Activated CD4-positive, CD25-positive, alpha-beta regulatory T cell (primary cell): ENCODE results near the gene KIF6.
"Not testable (repeated sequence)": the region's sequence is repeated elsewhere in the genome, so short reads cannot be mapped to it uniquely, and the experiment has no call there.

Experiments
- DNase-seq, 4 experiments: peaks; one replicate each; lab custom pipeline; 2025; lab: John Stamatoyannopoulos, UW

Gene KIF6

DNA sequence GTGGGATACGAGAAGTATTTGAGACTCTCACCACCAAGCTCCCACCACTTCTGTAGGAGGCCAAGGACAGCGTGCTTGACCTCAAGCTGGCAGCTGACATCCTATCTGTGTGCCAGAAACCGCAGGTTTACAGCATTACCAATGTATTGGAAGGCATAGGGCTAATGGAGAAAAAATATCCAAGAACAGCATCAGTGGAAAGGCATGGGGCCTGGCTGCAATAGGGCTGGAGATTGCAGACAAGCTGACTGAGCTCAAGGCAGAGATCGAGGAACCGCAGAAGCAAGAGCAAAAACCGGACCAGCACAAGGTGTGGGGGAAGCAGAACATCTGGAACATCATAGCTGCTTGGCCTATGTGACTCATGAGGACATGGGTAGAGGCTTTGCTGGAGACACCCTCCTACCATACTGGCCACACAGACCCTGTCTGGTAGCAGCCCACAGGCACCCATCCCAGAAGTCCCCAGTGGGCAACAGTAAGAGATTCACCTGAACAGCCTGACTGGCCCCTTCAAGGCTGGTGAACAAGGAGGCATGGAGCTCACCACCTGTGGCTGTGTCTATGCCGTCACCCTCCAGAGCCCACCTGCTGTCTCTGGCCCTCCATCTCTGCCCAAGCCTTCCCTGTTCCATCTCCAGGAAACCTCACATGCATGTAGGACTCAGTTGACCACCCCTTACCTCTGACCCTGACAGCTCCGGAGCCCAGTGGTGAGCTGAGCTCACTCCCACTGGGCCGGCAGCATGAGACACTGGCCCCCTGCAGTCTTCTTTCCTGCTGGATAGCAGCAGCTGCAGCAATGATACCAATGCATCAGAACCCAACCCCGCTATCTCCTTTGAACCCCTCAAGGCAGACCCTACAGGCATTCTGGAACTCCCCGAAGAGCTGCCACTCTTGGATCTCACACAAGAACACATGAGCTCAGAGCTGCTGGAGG lies 171.1 kb downstream of the KIF6 start:
- no peak for DNase-seq

GRCh38 chr6:39553029-39553428 lies 172.2 kb downstream of the KIF6 start:
- DNase-seq, result no peak

DNA sequence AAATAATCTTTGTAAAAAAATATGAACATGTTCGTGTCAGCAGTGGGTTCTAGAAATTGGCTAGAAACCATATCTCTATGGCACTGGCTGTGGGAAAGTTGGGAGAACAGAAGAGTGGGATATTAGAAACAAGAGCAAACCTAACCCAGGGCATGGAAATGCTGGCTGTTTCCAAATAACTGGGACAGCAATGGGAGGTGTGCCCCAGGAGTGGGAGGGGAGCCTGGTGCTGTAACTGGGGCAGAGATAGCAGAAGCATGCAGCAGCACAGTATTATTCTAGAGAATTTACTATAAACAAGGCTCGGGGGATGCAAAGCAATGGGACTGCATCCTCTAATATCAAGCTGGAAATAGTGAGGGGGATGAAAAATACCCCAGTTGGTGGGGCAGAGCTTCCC lies 175.0 kb downstream of the KIF6 start:
- no peak for DNase-seq

DNA sequence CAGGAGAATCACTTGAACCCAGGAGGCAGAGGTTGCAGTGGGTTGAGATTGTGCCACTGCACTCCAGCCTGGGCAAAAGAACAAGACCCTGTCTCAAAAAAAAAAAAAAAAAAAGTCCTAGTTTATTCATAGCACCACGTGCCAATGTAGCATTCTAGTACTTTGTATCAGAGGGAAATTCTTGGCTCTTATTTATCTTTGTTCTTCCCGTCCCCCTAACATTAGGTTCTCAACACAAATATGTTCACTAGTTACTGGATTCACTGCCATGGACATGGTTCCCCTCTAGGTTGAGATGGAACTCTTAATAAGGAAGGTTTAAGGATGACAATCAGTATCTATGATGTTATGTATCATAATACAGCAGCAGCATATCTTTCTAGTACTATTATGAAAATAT lies 178.5 kb downstream of the KIF6 start:
- no peak for DNase-seq

- DNase-seq, result no peak
Observed at GRCh38 chr6:39543950-39544349, 181.3 kb downstream of the KIF6 start.

DNA sequence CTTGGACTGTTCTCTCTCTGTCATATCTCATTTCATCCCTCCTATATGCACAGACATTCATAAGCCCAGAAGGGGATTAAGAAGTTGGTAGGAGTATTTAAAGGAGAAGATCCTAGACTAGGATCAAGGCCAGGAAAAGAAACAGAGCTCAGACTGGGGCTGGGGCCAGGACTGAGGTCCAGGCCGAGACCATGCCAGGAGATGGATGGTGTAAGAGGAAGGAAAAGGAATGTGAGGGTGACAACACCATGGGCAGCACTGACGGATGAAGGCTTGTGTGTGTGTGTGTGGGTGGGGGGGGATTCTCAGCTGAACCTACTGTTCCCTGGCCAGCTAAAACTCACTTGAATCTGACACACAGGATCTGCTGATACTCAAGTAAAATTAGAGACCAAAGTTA lies 182.1 kb downstream of the KIF6 start:
- DNase-seq, result no peak

- no peak for DNase-seq
Observed at GRCh38 chr6:39540454-39540853, 184.8 kb downstream of the KIF6 start.

DNA sequence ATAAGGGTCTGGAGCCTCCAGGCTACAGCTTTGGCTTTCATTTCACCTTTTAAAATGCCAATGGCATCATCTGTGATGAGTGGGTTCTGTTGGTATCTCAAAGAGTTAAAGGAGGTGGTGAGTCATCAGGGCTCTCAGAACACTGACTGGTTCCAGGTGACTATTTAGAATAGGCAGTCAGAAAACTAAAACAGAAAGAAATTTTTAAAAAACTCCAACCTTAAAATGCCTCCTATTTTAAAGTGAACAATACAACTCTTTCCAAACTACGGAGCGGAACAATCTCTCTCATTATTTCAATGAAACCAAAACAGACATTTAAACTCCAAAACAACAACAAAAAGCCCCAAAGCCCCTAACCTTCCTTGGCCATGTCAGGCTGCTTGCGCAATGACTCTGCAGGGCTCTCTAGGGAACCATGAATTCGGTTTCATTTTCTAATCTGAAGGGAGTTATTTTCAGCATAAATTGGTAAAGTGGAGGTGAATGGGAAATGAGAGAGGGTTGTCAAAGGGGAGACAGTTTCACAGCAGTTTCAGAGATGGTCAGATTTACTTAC lies 194.9 kb downstream of the KIF6 start:
- no peak for DNase-seq

GRCh38 chr6:39527792-39528564 lies 197.2 kb downstream of the KIF6 start:
- no peak for DNase-seq

- DNase-seq, result no peak
Observed at GRCh38 chr6:39524007-39524406, 201.2 kb downstream of the KIF6 start.

- no peak for DNase-seq
Observed at GRCh38 chr6:39521958-39522357, 203.2 kb downstream of the KIF6 start.

DNA sequence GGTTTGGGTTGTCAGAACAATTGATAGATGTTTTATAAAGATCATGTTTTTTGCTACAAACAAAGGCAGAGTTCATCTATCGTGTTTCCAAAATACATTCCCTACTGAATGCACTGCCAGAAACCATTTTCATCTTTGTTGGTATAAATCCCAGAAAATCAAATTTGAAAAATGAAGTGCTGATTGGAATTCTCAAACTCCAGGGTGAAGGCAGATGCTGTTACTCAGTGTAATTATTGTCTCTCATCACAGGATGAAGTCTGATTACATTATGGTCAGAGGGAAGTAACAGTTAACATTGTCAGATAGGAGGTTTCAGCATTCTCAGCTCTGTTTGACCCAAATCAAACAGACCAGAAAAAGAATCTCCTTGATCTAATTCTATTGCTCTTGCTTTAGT lies 204.3 kb downstream of the KIF6 start:
- no peak for DNase-seq

GRCh38 chr6:39520411-39520810 lies 204.8 kb downstream of the KIF6 start:
- DNase-seq, result no peak

DNA sequence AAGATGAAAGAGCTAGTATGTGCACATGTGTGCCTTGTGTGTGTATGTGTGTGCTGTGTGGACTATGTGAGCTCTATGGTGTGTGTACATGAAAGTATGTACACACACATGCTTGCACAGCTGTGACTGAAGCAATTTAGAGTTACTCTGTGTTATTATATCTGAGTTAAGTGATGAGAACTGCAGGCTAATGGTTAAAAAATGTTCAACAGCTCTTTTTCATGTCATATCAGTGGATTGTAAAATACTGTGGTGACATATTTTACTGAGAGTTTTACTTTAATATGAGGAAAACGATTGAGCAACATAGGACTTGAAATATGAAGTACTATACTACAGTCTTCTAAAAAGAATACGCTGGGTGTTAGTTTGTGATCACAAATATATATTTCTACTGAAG lies 207.0 kb downstream of the KIF6 start:
- no peak for DNase-seq

DNA sequence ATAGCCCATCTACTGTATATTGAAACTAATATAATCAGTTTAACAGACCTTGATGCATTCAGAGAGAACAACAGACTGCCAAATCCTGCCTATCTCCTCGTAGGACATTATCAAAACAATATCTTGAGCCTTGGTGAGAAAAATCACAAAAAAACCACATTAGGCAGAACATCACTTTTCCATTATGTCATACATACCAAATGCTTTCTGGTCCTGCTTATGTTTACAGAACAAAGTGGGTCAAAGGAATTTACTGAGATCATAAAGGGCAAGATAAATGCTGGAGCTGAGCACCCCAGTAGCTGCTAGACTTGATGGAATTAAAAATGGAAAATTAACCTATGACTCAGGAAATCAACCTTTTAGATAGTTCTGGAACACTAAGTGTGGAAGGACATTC lies 207.5 kb downstream of the KIF6 start:
- DNase-seq, result no peak

GRCh38 chr6:39516471-39516870 lies 208.7 kb downstream of the KIF6 start:
- DNase-seq, result no peak

DNA sequence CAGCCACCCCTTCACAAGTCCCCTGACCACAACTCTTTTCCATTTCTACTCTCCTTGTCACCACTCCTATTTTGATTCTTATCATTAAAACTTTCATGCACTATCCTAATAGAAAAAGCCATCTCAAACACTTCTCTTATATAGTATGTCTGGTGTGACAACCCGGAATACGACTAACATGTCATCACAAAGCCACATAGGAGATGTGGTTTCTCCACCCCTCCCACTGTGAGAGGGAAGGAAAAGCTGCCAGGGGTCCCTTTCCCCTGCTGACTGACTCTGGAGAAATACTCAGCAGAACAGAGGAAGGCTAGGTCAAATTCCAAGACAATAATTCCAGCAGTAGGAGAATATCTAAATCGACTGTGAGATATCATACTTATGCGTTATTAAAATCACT lies 209.7 kb downstream of the KIF6 start:
- no peak for DNase-seq

DNA sequence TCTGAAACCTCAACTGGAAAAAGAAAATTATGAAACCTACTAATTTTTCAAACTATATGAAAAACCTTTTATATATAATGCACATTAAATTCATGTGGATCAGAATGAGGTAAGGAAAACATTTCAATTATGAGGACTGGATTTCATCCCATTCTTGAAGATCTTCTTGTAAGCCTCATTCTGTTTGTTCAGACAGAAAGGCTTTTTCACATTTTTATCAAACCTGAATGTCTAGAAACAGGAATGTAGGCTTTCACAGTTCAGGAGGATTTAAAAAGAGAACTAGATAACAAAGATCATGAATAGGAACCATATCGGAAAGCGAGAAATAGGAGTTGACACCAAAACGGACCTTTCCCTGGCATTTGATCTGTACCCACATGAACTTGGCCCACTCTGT lies 210.2 kb downstream of the KIF6 start:
- DNase-seq, result no peak

DNA sequence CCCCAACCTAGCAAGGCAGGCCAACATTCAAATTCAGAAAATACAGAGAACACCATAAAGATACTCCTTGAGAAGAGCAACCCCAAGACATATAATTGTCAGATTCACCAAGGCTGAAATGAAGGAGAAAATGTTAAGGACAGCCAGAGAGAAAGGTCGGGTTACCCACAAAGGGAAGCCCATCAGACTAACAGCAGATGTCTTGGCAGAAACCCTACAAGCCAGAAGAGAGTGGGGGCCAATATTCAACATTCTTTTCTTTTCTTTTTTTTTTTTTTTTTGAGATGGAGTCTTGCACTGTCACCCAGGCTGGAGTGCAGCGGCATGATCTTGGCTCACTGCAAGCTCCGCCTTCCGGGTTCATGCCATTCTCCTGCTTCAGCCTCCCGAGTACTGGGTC lies 215.4 kb downstream of the KIF6 start:
- DNase-seq, result not testable (repeated sequence)

DNA sequence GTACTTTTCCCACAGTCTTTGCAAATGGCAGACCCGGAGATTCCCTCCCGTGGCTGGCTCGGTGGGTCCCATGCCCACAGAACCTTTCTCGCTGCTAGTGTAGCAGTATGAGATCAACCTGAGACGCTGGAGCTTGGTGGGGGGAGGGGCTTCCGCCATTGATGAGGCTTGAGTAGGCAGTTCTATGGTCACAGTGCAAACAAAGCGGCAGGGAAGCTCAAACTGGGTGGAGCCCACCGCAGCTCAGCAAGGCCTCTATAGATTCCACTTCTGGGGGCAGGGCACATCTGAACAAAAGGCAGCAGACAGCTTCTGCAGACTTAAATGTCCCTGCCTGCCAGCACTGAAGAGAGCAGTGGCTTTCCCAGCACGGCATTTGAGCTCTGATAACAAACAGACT lies 216.7 kb downstream of the KIF6 start:
- DNase-seq, result no peak

GRCh38 chr6:39507331-39507998 lies 217.7 kb downstream of the KIF6 start:
- no peak for DNase-seq

DNA sequence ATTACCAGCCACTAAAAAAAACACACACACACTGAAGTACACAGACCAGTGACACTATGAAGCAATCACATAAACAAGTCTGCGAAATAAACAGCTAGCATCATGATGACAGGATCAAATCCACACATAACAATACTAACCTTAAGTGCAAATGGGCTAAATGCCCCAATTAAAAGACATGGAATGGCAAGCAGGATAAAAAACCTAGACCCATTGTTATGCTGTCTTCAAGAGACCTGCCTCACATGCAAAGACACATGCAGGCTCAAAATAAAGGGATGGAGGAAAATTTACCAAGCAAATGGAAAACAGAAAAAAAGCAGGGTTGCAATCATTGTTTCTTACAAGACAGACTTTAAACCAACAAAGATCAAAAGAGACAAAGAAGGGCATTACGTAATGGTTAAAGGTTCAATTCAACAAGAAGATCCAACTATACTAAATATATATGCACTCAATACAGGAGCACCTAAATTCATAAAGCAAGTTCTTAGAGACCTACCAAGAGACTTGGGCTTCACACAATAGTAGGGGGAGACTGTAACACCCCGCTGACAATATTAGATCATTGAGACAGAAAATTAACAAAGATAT lies 222.7 kb downstream of the KIF6 start:
- not testable (repeated sequence) for DNase-seq
